ENCODE data around the gene PYCARD. TPM values are rescaled to one million over a fixed set of nuclear protein-coding genes. Genes with fewer than 3 reads are reported as not detected.

PYCARD gene
- total RNA-seq, 1 experiment from 2014 or later: not detected

DNA sequence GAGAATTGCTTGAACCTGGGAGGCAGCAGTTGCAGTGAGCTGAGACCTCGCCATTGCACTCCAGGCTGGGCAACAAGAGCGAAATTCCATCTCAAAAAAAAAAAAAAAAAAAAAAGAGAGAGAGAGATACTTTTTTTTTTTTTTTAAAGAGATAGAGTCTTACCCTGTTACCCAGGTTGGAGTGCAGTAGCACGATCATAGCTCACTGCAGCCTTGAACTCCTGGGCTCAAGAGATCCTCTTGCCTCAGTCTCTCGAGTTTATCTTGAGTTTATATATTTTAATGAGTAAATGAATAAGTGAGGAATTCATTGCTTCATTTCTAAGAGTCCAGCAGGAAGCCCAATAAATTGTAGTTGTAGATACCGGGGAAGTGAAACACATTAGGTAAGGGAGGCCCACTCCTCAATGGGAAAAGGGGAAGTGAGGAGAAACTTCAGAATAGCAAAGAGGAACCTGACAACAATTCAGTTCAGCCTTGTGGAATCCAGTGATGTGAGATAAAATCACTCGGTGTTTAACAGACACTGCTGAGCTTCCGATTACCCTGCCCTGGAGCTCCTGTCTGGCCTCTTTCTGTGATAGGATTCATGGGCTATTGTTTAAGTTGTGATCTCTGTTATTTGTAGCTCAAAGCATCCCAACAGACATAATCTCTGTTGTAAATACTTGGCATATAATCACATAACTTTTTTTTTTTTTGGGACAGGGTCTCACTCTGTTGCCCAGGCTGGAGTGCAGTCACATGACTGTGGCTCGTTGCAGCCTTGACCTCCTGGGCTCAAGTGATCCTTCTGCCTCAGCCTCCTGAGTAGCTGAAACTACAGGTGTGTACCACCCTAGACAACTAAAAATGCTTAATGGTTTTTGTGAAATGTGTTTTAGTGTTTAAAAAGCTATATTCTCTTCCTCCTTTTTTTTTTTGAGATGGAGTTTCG is 41.4 kb upstream of the PYCARD start:
- Histone ChIP-seq H2AFZ (ENCODE audit: low read depth, low read length, poor library complexity, severe bottlenecking) (no peak overlapping the region), H3K9me2 (ENCODE audit: insufficient read depth) (no peaks in the 10 kb centered on the region), H3K9ac (ENCODE audit: low read length) (no peak overlapping the region), H3K27me3 (ENCODE audit: insufficient read depth, low read length) (no peaks in the 10 kb centered on the region), H3K36me3 (ENCODE audit: control insufficient read depth in 1 of 2, insufficient read depth in 2 of 2, low read length in 2 of 2) (no peaks in the 10 kb centered on the region), H3K4me1 (ENCODE audit: control insufficient read depth in 1 of 2, insufficient read depth in 2 of 2, low read length in 2 of 2) (no peaks in the 10 kb centered on the region), H3K79me2 (ENCODE audit: insufficient read depth, low read length) (no peaks in the 10 kb centered on the region), H3K27ac (ENCODE audit: low read depth, low read length) (no peak overlapping the region), H3K4me3 (replicated peaks in 1 of 2; ENCODE audit: low read depth in 1 of 2, low read length in 2 of 2) (no peak overlapping the region), H3K4me2 (ENCODE audit: low read length) (no peak overlapping the region), H4K20me1 (ENCODE audit: insufficient read depth) (no peaks in the 10 kb centered on the region), H3K9me3 (ENCODE audit: control insufficient read depth in 1 of 2, insufficient read depth in 1 of 2, low read depth in 1 of 2, low read length in 2 of 2) (no peaks in the 10 kb centered on the region)
- intact Hi-C loops (cut with micrococcal nuclease): no loop called here
- BruUV-seq (replicated peaks): no TSS peak
- ChIA-PET POLR2A (interaction anchor here (0.6 kb wide), 1 partner anchor 10 kb away, joined by 4 read pairs; no protein-coding TSS in a partner anchor), RAD21 (ENCODE audit: low non-redundant PET in 1 of 2, low total read pairs in 2 of 2, uncharacterized antibody in 2 of 2, unreplicated experiment in 2 of 2) (no interaction called here), CTCF (no interaction called here)
- TF ChIP-seq EZH2phosphoT487 (IDR thresholded peaks at IDR 0.05; ENCODE audit: borderline replicate concordance): no peak
- TF ChIP-seq, protein P1, sequence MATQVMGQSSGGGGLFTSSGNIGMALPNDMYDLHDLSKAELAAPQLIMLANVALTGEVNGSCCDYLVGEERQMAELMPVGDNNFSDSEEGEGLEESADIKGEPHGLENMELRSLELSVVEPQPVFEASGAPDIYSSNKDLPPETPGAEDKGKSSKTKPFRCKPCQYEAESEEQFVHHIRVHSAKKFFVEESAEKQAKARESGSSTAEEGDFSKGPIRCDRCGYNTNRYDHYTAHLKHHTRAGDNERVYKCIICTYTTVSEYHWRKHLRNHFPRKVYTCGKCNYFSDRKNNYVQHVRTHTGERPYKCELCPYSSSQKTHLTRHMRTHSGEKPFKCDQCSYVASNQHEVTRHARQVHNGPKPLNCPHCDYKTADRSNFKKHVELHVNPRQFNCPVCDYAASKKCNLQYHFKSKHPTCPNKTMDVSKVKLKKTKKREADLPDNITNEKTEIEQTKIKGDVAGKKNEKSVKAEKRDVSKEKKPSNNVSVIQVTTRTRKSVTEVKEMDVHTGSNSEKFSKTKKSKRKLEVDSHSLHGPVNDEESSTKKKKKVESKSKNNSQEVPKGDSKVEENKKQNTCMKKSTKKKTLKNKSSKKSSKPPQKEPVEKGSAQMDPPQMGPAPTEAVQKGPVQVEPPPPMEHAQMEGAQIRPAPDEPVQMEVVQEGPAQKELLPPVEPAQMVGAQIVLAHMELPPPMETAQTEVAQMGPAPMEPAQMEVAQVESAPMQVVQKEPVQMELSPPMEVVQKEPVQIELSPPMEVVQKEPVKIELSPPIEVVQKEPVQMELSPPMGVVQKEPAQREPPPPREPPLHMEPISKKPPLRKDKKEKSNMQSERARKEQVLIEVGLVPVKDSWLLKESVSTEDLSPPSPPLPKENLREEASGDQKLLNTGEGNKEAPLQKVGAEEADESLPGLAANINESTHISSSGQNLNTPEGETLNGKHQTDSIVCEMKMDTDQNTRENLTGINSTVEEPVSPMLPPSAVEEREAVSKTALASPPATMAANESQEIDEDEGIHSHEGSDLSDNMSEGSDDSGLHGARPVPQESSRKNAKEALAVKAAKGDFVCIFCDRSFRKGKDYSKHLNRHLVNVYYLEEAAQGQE (IDR thresholded peaks at IDR 0.05; ENCODE audit: low read depth): no peak
- ATAC-seq: no peak
- DNase-seq (ENCODE audit: low read depth, low spot score): no peak

DNA sequence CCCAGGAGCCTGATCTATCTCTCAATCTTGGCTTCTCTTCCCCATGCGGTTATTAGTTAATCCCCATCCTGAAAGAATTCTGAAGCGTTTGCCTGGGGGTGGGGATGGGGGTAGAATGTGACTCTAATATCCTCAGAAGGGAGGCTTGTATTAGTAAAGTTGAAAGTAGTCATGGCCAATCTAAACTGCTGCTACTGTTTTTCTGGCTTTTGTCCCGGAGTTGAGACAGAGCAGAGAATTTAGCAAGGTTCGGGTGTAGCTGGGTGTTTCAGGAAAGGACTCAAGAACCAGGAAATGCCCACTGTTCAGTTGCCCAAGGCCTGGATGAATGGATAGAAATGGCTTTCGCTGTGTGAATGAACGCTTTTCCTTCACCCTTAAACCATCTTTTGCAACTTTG is 39.6 kb upstream of the PYCARD start:
- DNase-seq (ENCODE audit: low read depth, low spot score): no peak
- Histone ChIP-seq H3K9ac (ENCODE audit: low read length) (no peak overlapping the region), H3K4me2 (ENCODE audit: low read length) (no peak overlapping the region), H3K4me1 (ENCODE audit: control insufficient read depth in 1 of 2, insufficient read depth in 2 of 2, low read length in 2 of 2) (no peaks in the 10 kb centered on the region), H3K79me2 (ENCODE audit: insufficient read depth, low read length) (no peaks in the 10 kb centered on the region), H4K20me1 (ENCODE audit: insufficient read depth) (no peaks in the 10 kb centered on the region), H3K9me3 (ENCODE audit: control insufficient read depth in 1 of 2, insufficient read depth in 1 of 2, low read depth in 1 of 2, low read length in 2 of 2) (no peaks in the 10 kb centered on the region), H3K36me3 (ENCODE audit: control insufficient read depth in 1 of 2, insufficient read depth in 2 of 2, low read length in 2 of 2) (no peaks in the 10 kb centered on the region), H3K4me3 (replicated peaks in 1 of 2; ENCODE audit: low read depth in 1 of 2, low read length in 2 of 2) (no peak overlapping the region), H3K27me3 (ENCODE audit: insufficient read depth, low read length) (no peaks in the 10 kb centered on the region), H3K9me2 (ENCODE audit: insufficient read depth) (no peaks in the 10 kb centered on the region), H2AFZ (ENCODE audit: low read depth, low read length, poor library complexity, severe bottlenecking) (no peak overlapping the region), H3K27ac (ENCODE audit: low read depth, low read length) (no peak overlapping the region)
- ChIA-PET POLR2A (no interaction called here), CTCF (no interaction called here), RAD21 (ENCODE audit: low non-redundant PET in 1 of 2, low total read pairs in 2 of 2, uncharacterized antibody in 2 of 2, unreplicated experiment in 2 of 2) (no interaction called here)
- BruUV-seq (replicated peaks): no TSS peak
- intact Hi-C loops (cut with micrococcal nuclease): no loop called here
- no peak for ATAC-seq
- TF ChIP-seq JUND (IDR thresholded peaks at IDR 0.05) (no peak), CBX3 (IDR thresholded peaks at IDR 0.05; ENCODE audit: low read depth) (no peak), SIN3A (IDR thresholded peaks at IDR 0.05; ENCODE audit: low read depth) (no peak), SP1 (IDR thresholded peaks at IDR 0.05; ENCODE audit: low read depth) (no peak), POLR2AphosphoS5 (IDR thresholded peaks at IDR 0.05; ENCODE audit: low read depth, low read length) (no peak), EZH2 (IDR thresholded peaks at IDR 0.05) (no peak), RAD21 (IDR thresholded peaks at IDR 0.05; ENCODE audit: low read depth) (no peak), ELF1 (IDR thresholded peaks at IDR 0.05; ENCODE audit: borderline replicate concordance, low read depth) (no peak), EGR1 (IDR thresholded peaks at IDR 0.05; ENCODE audit: low read depth) (no peak), SRF (IDR thresholded peaks at IDR 0.05; ENCODE audit: low read depth) (no peak), ZFX (IDR thresholded peaks at IDR 0.05) (no peak), ATF3 (IDR thresholded peaks at IDR 0.05) (no peak)
- TF ChIP-seq, protein P2, sequence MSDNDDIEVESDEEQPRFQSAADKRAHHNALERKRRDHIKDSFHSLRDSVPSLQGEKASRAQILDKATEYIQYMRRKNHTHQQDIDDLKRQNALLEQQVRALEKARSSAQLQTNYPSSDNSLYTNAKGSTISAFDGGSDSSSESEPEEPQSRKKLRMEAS (IDR thresholded peaks at IDR 0.05): no peak
- TF ChIP-seq, protein P3, sequence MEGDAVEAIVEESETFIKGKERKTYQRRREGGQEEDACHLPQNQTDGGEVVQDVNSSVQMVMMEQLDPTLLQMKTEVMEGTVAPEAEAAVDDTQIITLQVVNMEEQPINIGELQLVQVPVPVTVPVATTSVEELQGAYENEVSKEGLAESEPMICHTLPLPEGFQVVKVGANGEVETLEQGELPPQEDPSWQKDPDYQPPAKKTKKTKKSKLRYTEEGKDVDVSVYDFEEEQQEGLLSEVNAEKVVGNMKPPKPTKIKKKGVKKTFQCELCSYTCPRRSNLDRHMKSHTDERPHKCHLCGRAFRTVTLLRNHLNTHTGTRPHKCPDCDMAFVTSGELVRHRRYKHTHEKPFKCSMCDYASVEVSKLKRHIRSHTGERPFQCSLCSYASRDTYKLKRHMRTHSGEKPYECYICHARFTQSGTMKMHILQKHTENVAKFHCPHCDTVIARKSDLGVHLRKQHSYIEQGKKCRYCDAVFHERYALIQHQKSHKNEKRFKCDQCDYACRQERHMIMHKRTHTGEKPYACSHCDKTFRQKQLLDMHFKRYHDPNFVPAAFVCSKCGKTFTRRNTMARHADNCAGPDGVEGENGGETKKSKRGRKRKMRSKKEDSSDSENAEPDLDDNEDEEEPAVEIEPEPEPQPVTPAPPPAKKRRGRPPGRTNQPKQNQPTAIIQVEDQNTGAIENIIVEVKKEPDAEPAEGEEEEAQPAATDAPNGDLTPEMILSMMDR (IDR thresholded peaks at IDR 0.05 in 2 of 3, conservative IDR thresholded peaks at IDR 0.05 in 1 of 3; ENCODE audit: borderline replicate concordance in 1 of 3, insufficient read depth in 1 of 3, low read depth in 2 of 3, low read length in 2 of 3): no peak

Measured in HCT116 (cell line).